IPS DF 6.9 (cell line): ENCODE measurements around the gene B4GALT2.
A peak's percentile ranks its signal among the peaks of the same experiment; 100 is the strongest.

Source experiments
- DNase-seq: peaks from one replicate; pipeline ENCODE4 v3.0.0-alpha.2; 2013; ENCODE audit warnings: low read depth, low spot score
- H3K27ac ChIP-seq: one replicate; pipeline ENCODE4 v1.5.1; 2013; ENCODE audit warnings: low read length, control low read depth
- H3K27me3 ChIP-seq: 2 replicates; pipeline ENCODE4 v1.6.1; 2013; ENCODE audit warnings: mild to moderate bottlenecking, low read length; ENCODE audit not compliant: control insufficient read depth, insufficient read depth
- H3K36me3 ChIP-seq: 2 replicates; pipeline ENCODE4 v1.6.1; 2013; ENCODE audit warnings: low read length; ENCODE audit not compliant: control insufficient read depth, insufficient read depth
- H3K4me1 ChIP-seq: 2 replicates; pipeline ENCODE4 v1.6.1; 2013; ENCODE audit warnings: low read length; ENCODE audit not compliant: control insufficient read depth, insufficient read depth
- H3K4me3 ChIP-seq: 2 replicates; pipeline ENCODE4 v1.5.1; 2013; ENCODE audit warnings: mild to moderate bottlenecking, low read length
- H3K9me3 ChIP-seq: 2 replicates; pipeline ENCODE4 v1.6.1; 2013; ENCODE audit warnings: low read length, inconsistent platforms; ENCODE audit not compliant: control insufficient read depth, insufficient read depth
- WGBS: extraction: QIAGEN DNeasy Blood & Tissue Kit; methylation state at CpG from one replicate; pipeline ENCODE4 v1.1.7; 2013; ENCODE audit warnings: mixed read lengths, missing lambda C conversion rate; ENCODE audit not compliant: insufficient read length, insufficient coverage; 5-methylcytosine and 5-hydroxymethylcytosine counted together

B4GALT2 gene, protein sequence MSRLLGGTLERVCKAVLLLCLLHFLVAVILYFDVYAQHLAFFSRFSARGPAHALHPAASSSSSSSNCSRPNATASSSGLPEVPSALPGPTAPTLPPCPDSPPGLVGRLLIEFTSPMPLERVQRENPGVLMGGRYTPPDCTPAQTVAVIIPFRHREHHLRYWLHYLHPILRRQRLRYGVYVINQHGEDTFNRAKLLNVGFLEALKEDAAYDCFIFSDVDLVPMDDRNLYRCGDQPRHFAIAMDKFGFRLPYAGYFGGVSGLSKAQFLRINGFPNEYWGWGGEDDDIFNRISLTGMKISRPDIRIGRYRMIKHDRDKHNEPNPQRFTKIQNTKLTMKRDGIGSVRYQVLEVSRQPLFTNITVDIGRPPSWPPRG

DNA sequence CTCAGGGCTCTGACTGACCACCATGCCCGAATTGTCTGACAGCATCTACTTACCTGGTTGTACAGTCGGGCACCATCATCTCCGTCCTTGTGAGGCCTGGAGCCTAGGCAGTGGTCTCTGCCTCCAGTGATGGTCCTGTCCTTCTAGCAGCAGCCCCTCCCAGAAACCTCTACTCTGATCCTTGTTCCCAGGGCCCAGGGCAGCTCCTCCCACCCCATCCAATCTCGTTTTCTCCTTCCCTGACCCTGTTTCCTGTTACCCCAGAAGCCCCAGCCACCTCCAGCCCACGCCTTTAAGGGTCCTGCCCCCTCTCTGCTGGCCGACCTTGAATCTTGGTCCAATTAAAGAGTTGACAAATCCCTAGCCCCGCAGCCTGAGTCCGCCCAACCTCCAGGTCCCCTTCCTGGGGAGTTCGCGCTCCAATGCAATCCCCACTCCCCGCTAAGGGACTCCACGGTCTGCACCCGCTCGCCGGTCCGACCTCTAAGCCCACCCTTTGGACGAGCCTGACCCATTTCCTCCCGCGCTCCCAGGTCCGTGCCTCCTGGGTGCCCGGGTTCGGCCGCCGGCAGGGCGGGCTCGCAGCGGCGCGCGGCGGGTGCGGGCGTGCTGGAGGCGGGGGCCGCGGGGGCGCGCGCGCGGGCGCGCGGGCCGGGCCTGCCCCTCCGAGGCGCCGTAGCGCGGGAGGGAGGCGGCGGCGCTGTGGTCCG lies at the start of gene B4GALT2:
TSS of gene B4GALT2 (plus strand) at position 660 of the 710 bp plus-strand sequence. CDS start 1,951 bp downstream, outside the sequence.
- no CpG with 5 or more reads among the region's 54 CpGs for WGBS
- no peaks in the 10 kb centered on the region for H3K9me3 ChIP-seq
- H3K4me3 ChIP-seq, result peak within 1 kb of the TSS; percentile 55
- no peaks in the 10 kb centered on the region for H3K27me3 ChIP-seq
- H3K4me1 ChIP-seq, result peaks cover 4% of the 10 kb centered on the region; the same call in 1 of the 2 replicates
- DNase-seq, result no peak
- H3K27ac ChIP-seq, result no peak within 1 kb of the TSS
- H3K36me3 ChIP-seq, result peaks cover 5% of the 10 kb centered on the region; the same call in 1 of the 2 replicates

DNA sequence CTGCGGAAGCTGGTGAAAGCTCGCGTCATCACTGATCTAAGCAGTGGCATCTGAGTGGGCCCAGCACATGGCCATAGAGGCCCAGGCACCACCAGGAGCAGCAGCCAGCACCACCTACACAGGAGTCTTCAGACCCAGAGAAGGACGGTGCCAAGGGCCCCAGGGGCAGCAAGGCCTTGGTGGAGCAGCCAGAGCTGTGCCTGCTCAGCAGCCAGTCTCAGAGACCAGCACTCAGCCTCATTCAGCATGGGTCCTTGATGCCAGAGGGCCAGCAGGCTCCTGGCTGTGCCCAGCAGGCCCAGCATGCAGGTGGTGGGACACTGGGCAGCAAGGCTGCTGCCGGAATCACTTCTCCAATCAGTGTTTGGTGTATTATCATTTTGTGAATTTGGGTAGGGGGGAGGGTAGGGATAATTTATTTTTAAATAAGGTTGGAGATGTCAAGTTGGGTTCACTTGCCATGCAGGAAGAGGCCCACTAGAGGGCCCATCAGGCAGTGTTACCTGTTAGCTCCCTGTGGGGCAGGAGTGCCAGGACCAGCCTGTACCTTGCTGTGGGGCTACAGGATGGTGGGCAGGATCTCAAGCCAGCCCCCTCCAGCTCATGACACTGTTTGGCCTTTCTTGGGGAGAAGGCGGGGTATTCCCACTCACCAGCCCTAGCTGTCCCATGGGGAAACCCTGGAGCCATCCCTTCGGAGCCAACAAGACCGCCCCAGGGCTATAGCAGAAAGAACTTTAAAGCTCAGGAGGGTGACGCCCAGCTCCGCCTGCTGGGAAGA lies 48.7 kb upstream of the B4GALT2 start:
- Histone ChIP-seq H3K4me3 (no peak overlapping the region), H3K36me3 (no peaks in the 10 kb centered on the region), H3K27ac (no peak overlapping the region), H3K9me3 (no peaks in the 10 kb centered on the region), H3K27me3 (no peaks in the 10 kb centered on the region), H3K4me1 (peaks cover 8% of the 10 kb centered on the region)
- no CpG with 5 or more reads among the region's 10 CpGs for WGBS
- no peak for DNase-seq

DNA sequence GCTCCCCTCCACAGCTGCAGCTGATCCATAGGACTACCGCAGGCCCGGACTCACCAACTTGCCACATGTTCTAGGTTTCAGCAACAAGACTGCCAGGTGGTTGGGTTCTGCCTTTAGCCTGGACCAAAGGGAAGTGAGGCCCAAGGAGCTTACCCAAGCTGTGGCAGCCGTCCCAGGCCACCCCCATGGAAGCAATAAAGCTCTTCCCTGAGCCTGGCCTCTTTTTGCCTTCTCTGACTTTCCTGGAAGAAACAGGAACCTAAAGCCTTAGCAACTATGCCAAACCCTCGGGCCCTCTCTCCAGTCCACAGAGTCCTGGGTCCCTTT lies 48.1 kb upstream of the B4GALT2 start:
- H3K9me3 ChIP-seq, result no peaks in the 10 kb centered on the region

DNA sequence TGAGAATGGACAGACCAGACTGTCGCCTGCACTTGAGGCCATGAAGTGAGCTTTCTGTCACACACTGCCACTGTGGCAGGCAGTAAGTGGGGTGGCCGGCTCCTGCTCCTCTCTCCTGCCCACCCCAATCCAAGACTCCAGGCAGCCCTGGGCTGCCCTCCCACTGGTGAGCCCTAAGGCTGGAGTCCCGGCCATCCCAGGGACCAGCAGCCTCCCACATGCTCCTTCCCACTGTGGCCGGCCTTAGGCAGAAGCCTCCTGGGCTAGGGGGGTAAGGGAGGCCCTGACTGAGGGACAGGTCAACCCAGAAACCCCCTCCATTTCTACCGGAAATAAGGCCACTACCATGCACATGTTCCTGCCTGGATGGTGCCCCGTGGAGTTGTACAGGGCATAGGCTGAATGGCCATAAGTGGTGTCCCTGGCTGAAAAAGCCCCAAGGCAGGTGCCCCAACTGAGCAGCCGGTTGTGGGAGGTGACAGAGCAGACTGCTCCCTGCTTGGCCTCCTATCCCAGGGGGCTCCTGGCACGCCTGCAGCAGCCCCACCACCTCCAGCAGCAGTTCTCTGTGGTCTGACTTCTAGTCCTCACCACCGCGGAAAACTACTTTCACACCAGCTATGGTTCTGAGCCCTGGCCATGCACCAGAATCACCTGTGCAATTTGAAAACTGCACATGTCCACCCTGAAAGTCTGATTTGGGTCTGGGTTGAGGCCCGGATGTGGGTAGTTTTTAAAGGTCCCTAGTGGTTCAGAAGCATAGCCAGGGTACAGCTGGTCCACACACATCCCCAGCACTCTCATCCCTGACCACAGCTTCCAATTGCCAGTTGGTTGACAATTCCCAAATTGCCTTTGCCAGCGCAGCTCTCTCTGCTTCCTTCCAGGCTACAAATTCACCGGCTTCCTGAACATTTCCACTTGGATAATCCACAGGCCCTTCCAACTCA lies 47.0 kb upstream of the B4GALT2 start:
- Histone ChIP-seq H3K4me3 (no peak overlapping the region), H3K36me3 (no peaks in the 10 kb centered on the region), H3K27me3 (no peaks in the 10 kb centered on the region), H3K9me3 (no peaks in the 10 kb centered on the region), H3K27ac (no peak overlapping the region), H3K4me1 (peaks cover 11% of the 10 kb centered on the region)
- no CpG with 5 or more reads among the region's 13 CpGs for WGBS
- DNase-seq, result no peak

More for the DNA sequence above, 48.1 kb upstream of the B4GALT2 start:
- H3K4me1 ChIP-seq, result peaks cover 11% of the 10 kb centered on the region
- no peaks in the 10 kb centered on the region for H3K36me3 ChIP-seq
- WGBS, result no CpG with 5 or more reads among the region's 4 CpGs
- DNase-seq, result no peak
- no peak overlapping the region for H3K27ac ChIP-seq
- no peak overlapping the region for H3K4me3 ChIP-seq
- H3K27me3 ChIP-seq, result no peaks in the 10 kb centered on the region

DNA sequence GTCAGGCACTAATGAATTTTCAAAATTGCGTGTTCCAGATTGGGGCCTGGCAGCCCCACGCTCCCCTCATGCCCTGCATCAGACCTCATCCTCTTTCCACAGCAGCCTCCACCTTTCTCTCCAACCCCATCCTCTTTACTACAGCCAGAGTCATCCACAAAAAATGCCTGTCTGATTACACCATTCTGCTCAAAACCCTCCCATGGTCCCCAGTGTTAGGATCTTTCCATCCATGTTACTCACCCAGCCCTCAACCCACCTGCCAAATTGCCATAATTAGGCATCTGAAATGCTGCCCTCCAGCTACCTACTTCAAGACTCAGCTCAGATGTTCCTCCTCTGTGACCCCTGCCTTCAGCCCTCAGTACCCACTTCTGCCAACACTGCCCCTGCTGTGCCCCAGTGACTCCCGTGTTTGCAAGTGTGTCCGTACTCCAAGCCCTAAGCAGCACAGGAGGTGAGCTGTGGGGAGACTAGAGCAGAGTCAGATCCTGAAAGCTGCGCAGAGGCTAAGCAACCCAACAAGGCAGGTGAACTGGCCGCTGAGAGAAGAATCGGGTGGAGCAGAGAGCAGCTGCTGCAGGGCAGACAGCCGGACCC lies 46.1 kb upstream of the B4GALT2 start:
- no CpG with 5 or more reads among the region's 8 CpGs for WGBS
- Histone ChIP-seq H3K27me3 (no peaks in the 10 kb centered on the region), H3K36me3 (no peaks in the 10 kb centered on the region), H3K27ac (no peak overlapping the region), H3K9me3 (no peaks in the 10 kb centered on the region), H3K4me1 (peaks cover 11% of the 10 kb centered on the region), H3K4me3 (peak overlapping the region; percentile 57; the same call in 1 of the 2 replicates)
- no peak for DNase-seq

DNA sequence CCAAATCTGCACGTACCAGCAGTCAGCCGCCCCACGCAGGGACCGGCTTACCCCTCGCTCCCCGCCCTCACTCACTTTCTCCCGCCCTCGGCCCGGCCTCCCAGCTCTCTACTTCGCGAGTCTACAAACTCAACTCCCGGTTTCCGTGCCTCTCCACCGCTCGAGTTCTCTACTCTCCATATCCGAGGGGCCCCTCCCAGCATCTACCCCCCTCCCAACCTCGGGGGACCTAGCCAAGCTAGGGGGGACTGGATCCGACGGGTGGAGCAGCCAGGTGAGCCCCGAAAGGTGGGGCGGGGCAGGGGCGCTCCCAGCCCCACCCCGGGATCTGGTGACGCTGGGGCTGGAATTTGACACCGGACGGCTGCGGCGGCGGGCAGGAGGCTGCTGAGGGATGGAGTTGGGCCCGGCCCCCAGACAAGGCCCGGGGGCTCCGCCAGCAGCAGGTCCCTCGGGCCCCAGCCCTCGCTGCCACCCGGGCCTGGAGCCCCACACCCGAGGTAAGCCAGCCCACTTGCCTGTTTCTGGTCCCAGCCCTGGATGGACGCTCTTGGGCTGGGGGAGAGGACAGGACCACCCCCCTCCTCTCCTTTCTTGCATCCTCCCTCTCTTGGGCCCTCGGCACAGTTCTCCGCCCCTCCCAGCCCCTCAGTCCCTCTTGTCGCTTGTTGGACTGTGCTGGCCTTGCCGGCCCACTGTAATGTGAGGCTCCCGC lies 45.5 kb upstream of the B4GALT2 start, which contains the start of gene ARTN:
TSS of gene ARTN (plus strand) at position 416 of the 715 bp plus-strand sequence. CDS start 1,856 bp downstream, outside the sequence.
- Histone ChIP-seq H3K27me3 (no peaks in the 10 kb centered on the region), H3K4me1 (peaks cover 14% of the 10 kb centered on the region), H3K4me3 (peak within 1 kb of the TSS; percentile 57), H3K36me3 (no peaks in the 10 kb centered on the region), H3K9me3 (no peaks in the 10 kb centered on the region), H3K27ac (no peak within 1 kb of the TSS)
- DNase-seq, result no peak
- no CpG with 5 or more reads among the region's 42 CpGs for WGBS

DNA sequence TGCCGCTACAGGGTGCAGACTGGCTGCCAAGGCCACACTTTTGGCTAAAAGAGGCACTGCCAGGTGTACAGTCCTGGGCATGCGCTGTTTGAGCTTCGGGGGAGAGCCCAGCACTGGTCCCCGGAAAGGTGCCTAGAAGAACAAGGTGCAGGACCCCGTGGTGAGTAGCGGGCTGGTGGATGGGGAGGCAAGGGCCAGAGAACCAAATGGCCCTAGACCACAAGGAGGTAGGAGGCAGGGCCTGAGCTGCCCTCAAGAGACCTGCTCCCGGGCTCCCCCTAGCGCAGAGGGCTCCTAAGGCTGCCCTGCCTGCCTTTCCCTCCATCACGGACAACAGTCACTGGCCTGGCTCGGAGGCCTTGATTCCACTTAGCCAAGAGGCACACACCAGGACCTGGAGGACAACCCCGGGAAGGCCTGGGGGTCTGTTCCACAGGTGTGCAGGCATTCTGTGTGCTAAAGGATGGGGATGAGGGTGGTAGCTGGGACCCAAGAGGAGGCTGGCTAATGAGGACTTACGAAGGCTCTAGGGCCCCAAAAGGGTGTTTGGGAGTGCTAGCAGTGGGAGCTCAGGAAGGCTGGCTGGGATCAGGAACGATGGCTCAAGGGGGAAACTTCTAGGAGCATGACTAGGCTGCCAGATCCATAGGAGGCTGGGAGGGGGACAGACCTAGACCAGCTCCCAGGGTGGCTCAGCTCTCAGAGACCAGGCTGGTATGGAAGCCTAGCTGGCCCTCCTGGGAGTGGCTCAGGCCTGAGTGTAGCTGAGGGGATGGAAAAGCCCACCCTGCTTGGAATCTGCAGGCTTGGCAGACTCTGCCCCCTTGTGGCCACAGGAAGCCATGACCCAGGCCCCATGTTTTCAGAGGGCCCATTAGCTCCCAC lies 44.7 kb upstream of the B4GALT2 start:
- peak overlapping the region; percentile 57 for H3K4me3 ChIP-seq
- peaks cover 15% of the 10 kb centered on the region for H3K4me1 ChIP-seq
- H3K27ac ChIP-seq, result no peak overlapping the region
- no CpG with 5 or more reads among the region's 13 CpGs for WGBS
- no peaks in the 10 kb centered on the region for H3K9me3 ChIP-seq
- no peak for DNase-seq
- no peaks in the 10 kb centered on the region for H3K36me3 ChIP-seq
- H3K27me3 ChIP-seq, result no peaks in the 10 kb centered on the region

DNA sequence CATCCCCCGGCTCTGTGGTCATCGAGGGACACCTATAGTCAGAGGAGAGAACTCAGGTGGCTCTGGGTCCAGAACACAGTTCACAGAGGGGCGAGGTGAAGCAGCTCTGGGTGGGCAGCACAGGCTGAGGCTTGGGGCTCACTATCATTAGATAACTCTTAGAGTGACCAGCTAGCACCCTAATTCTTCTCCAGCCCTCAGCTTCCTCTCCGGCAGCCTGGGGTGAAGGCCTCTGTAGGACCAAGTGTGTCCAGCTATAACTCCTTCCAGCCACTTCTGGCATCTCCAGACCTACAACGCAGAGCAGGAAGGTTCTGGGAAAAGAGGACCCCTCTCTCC lies 44.1 kb upstream of the B4GALT2 start:
- WGBS, result no CpG with 5 or more reads among the region's 5 CpGs
- Histone ChIP-seq H3K27ac (no peak overlapping the region), H3K36me3 (no peaks in the 10 kb centered on the region), H3K4me3 (no peak overlapping the region), H3K4me1 (peaks cover 15% of the 10 kb centered on the region), H3K9me3 (no peaks in the 10 kb centered on the region), H3K27me3 (no peaks in the 10 kb centered on the region)
- no peak for DNase-seq
